Endothelial cell (in vitro differentiated cells): ENCODE data around the gene CMIP. TPM values are rescaled to one million over a fixed set of nuclear protein-coding genes. Genes with fewer than 3 reads are reported as not detected.

Experiments used
- DNase-seq: peaks from one replicate; pipeline ENCODE4 v3.0.0; 2021; ENCODE audit warnings: low spot score
- H3K27ac Mint-ChIP-seq: one replicate; pipeline ENCODE4 v1.8.0; 2021; ENCODE audit warnings: mixed read lengths, inconsistent platforms; ENCODE audit not compliant: unreplicated experiment
- H3K27me3 Mint-ChIP-seq: one replicate; pipeline ENCODE4 v1.8.0; 2021; ENCODE audit warnings: mild to moderate bottlenecking, moderate library complexity, mixed read lengths, inconsistent platforms; ENCODE audit not compliant: unreplicated experiment
- H3K36me3 Mint-ChIP-seq: one replicate; pipeline ENCODE4 v1.8.0; 2021; ENCODE audit warnings: mild to moderate bottlenecking, low read depth, mixed read lengths, inconsistent platforms; ENCODE audit not compliant: unreplicated experiment
- H3K4me1 Mint-ChIP-seq: one replicate; pipeline ENCODE4 v1.8.0; 2021; ENCODE audit warnings: mild to moderate bottlenecking, mixed read lengths, inconsistent platforms; ENCODE audit not compliant: unreplicated experiment
- H3K4me3 Mint-ChIP-seq: one replicate; pipeline ENCODE4 v1.8.0; 2021; ENCODE audit warnings: mild to moderate bottlenecking, mixed read lengths, inconsistent platforms; ENCODE audit not compliant: unreplicated experiment
- H3K9me3 Mint-ChIP-seq: one replicate; pipeline ENCODE4 v1.8.0; 2021; ENCODE audit warnings: mixed read lengths, inconsistent platforms; ENCODE audit not compliant: unreplicated experiment
- total RNA-seq: library from RNA; stranded (reverse); fragmentation: NEBNext Ultra II Directional; extraction: Animal tissue kit (Norgen Biotek cat#: 25700); gene quantifications from one replicate; pipeline ENCODE4 v1.2.1, GENCODE V29; 2021; ENCODE audit not compliant: unreplicated experiment
- TF ChIP-seq, protein P1 (sequence below): fragments of 200-600 bp; sonication (generic); IDR thresholded peaks from one replicate; pipeline ENCODE4 v1.5.0; 2021; ENCODE audit warnings: antibody characterized with exemption; ENCODE audit not compliant: unreplicated experiment

The CMIP gene
- total RNA-seq, 1 donor from 2014 or later = 98.9 TPM

GRCh38 chr16:81629896-81630634 is 185.5 kb downstream of the CMIP start:
- no peak for DNase-seq
- no peak overlapping the region for H3K27ac Mint-ChIP-seq
- peaks cover 10% of the 10 kb centered on the region for H3K36me3 Mint-ChIP-seq
- H3K9me3 Mint-ChIP-seq = no peaks in the 10 kb centered on the region
- TF ChIP-seq, protein P1, sequence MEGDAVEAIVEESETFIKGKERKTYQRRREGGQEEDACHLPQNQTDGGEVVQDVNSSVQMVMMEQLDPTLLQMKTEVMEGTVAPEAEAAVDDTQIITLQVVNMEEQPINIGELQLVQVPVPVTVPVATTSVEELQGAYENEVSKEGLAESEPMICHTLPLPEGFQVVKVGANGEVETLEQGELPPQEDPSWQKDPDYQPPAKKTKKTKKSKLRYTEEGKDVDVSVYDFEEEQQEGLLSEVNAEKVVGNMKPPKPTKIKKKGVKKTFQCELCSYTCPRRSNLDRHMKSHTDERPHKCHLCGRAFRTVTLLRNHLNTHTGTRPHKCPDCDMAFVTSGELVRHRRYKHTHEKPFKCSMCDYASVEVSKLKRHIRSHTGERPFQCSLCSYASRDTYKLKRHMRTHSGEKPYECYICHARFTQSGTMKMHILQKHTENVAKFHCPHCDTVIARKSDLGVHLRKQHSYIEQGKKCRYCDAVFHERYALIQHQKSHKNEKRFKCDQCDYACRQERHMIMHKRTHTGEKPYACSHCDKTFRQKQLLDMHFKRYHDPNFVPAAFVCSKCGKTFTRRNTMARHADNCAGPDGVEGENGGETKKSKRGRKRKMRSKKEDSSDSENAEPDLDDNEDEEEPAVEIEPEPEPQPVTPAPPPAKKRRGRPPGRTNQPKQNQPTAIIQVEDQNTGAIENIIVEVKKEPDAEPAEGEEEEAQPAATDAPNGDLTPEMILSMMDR = no peak
- H3K4me1 Mint-ChIP-seq = peaks cover 48% of the 10 kb centered on the region
- peaks cover 9% of the 10 kb centered on the region for H3K27me3 Mint-ChIP-seq
- no peak overlapping the region for H3K4me3 Mint-ChIP-seq

- TF ChIP-seq, protein P1 = no peak
- no peak for DNase-seq
- H3K27ac Mint-ChIP-seq = no peak overlapping the region
- H3K36me3 Mint-ChIP-seq = peaks cover 10% of the 10 kb centered on the region
- H3K27me3 Mint-ChIP-seq = peaks cover 7% of the 10 kb centered on the region
- no peaks in the 10 kb centered on the region for H3K9me3 Mint-ChIP-seq
- peaks cover 50% of the 10 kb centered on the region for H3K4me1 Mint-ChIP-seq
- no peak overlapping the region for H3K4me3 Mint-ChIP-seq
Measured at GRCh38 chr16:81630635-81631031, 186.0 kb downstream of the CMIP start.

GRCh38 chr16:81632392-81633146 is 188.0 kb downstream of the CMIP start:
- Mint-ChIP-seq H3K4me1 (peaks cover 66% of the 10 kb centered on the region), H3K9me3 (no peaks in the 10 kb centered on the region), H3K27me3 (peaks cover 7% of the 10 kb centered on the region), H3K4me3 (peak overlapping the region; percentile 38), H3K36me3 (peaks cover 10% of the 10 kb centered on the region), H3K27ac (peak overlapping the region; percentile 84)
- DNase-seq = no peak
- TF ChIP-seq, protein P1 = no peak

DNA sequence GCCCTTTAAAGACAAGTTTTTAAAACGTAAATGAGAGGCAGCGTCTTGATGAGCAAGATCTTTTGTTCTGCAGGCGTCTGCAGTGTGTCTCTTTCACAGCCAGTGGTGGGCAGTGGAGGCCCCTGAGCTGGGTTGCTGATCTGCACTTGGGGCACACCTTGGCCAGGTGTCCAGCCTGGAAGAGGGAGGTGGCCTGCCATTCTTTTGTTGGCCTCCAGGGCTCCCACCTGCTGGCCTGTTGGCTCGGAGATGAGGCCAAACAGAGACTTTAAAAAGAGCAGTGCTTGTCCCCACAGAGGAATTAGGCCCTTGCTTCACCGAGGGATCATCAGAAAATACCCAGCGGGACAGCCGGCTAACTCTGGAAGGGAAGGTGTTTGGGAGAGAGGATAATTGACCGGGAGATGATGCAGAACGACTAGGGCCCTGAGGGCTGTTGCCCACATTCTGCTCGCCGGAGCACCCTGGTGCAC is 188.6 kb downstream of the CMIP start:
- DNase-seq = no peak
- Mint-ChIP-seq H3K4me1 (peaks cover 72% of the 10 kb centered on the region), H3K27me3 (peaks cover 6% of the 10 kb centered on the region), H3K36me3 (peaks cover 10% of the 10 kb centered on the region), H3K27ac (peak overlapping the region; percentile 84), H3K4me3 (no peak overlapping the region), H3K9me3 (no peaks in the 10 kb centered on the region)
- TF ChIP-seq, protein P1 = peak; percentile 55
